Measurements from ENCODE around the gene GNB1. TPM values are rescaled to one million over a fixed set of nuclear protein-coding genes. Genes with fewer than 3 reads are reported as not detected.
A peak's percentile ranks its signal among the peaks of the same experiment; 100 is the strongest.
"Not testable (repeated sequence)": the region's sequence is repeated elsewhere in the genome, so short reads cannot be mapped to it uniquely, and the experiment has no call there.

GNB1 gene
- 558 TPM for polyA plus RNA-seq (2013, experiment 1 of 2; ENCODE audit: insufficient read length)
- 418 TPM for polyA plus RNA-seq (2013, experiment 2 of 2; ENCODE audit: insufficient read length)

DNA sequence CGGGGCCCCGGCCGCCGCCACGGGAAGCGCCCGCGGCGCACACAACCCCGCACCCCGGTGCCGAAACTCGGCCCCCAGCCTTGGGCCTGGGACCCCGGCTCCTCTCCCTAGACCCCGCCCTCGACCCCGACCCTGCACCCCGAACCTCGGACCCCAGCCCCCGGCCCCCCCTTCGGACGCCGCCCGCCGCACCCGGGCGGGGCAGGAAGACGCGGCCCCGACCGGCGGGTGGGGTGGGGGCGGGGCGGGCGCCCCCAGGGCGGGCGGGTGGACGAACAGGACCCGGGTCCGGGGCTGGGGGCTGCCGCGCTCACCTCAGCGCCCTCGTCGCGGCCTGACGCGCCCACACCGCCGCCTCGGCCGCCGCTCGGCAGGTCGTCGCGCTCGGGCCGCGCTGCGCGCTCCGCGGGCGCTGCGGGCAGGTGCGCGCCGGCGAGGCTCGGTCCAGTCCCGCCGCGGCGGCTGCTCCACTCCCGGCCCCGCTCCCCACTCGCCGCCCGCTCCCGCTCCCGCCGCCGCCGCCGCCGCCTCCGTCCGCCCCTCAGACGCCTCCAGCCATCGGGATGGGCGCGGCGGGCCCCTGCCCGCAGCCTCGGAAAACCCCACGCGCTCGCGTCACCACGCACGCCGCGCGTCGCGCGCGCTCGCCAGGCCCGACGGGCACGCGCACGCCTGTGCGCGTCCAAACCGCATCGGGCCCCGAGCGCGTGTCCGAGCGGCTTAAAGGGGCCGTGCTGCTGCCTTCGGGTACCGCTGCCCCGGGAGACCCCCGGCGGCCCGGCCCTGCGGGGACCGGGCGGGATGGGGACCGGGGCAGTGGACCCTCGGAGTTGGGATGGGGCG is at the start of gene GNB1:
GNB1 (minus strand) TSS at position 582 of the 843 bp plus-strand sequence. CDS start 65,634 bp downstream, outside the sequence.
- DNase-seq: peak; percentile 91

DNA sequence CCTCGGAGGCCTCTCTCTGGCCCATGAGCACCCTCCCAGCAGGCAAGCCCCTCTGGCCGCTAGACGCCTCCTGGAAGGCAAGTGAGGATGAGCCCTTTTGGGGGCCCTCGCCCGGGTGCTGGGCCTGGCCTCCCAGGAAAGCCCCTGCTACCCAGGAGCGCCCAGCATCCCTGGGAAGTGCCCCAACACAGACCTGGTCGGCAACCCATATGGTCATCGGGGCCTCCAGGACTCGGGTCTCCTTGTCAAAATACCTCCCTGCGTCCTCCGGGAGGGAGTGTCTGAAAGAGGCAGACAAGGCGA is 49.2 kb upstream of the GNB1 start:
- no peak for DNase-seq

DNA sequence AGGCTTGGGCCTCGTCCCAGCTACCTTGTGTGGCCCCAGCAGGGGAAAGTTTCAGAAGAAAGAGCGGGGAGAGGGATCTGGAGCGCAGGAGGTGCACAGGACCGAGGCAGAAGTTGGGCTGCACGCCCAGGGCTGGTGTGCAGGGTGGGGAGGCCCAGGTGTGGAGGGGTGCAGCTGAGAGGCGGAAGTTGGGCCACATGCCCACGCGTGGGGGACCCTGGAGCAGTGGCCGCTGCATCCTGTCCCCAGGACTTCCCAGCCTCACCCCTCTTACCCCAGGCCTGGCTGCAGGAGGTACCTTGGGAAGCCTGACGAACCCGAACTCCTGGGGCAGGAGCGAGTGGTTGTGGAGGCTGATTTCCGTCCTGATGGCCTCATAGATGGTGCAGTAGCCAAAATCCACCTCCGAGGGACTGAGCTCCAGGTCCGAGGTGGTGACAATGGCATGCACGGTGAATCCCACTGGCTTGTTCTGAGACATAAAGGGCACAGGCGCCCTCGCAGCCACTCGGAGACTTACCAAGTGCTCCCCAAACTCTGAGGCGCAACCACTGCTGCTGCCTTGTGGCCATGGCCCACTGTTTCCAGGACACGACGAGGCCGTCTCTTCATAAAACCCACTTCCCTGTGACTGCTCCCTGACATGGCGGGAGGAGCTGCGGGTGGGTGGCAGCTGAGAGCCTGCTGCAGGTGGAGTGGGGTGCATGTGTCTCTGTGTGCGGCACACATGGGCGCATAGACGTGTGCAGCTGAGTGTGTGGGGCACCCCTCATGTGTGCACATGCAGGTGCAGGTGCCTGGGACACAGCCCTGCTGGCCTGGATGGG is 48.6 kb upstream of the GNB1 start:
- DNase-seq: no peak

DNA sequence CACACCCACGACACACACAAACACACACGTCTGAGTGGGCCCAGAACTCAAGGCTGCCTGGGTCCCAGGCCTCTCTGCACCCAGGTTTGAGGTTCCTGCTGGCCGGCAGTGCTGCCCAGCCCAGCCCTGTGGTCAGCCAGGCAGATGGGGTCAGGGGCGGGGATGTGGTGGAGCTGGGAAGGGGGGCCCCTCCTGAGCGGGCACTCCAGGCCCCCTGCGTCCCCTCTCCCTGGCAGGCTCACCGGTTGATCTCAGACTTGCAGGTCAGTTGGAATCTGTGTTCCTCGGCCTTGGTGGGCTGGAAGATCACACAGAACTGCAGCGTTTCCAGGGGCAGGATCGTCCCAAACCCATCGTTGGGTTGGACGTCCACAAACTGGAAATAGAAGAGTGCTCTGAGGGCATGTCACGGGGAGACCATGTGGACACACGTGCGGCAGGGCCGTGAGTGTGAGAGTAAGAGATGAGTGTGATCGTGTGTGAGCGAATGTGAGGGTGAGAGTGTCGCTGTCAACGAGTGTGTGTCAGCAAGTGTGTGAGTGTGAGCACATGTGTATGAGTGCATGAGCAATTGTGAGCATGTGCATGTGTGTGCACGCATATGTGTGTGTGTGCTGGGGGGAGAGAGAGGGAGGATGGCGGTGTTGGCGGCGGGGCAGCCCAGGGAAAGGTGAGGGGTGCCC is 47.9 kb upstream of the GNB1 start:
- DNase-seq: no peak

DNA sequence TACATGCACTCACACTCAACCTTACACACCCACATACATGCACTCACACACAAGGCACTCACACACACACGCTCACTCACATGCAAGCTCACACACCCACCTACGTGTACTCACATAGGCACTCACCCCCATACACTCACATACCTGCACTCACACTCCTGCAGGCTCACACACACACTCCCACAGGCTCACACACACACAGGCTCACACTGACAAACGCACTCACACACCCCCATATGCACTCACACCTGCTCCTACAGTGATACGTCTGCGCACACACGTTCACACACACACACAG is 47.3 kb upstream of the GNB1 start:
- DNase-seq: no peak

DNA sequence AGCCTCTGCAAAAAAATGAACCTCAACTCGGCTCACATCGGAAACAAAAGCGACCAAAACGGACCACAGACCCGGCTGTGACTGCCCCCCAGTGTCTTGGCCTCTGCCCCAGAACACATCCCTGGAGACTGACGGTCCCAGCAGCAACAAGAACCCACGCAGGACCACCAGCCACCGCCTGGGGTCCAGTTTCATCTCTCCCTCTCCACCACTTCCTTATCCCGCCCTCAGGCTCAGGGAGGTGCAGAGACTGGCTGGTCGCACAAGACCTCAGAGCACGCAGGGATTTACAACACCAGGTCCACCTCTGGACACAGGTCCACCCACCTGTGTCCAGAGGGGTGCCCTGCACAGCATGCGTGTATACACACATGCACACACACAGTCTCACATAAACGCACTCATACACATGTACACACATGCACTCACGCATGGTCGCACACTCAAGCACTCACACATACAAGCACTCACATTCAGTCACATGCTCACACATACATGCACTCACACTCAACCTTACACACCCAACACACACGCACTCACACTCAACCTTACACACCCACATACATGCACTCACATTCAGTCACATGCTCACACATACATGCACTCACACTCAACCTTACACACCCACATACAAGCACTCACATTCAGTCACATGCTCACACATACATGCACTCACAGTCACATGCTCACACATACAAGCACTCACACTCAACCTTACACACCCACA is 46.8 kb upstream of the GNB1 start:
- DNase-seq: no peak

DNA sequence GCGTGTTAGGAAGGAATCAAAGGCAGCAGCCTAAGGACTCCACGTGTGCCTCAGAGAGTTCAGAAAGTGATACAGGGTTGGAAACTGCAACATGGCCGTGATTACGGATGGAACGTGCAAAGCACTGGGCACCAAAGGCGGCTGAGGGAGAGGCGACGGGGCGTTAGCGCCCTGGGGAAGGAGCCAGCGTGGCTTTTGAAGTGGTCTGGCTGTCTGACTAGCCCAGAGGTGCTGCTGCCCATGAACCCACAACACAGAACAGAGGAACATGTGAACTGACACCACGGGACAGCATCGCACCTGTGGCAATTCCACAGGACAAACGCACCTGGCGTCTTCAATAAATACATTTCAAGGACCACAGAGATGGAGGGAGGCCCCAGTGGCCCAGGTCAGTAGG is 46.2 kb upstream of the GNB1 start:
- no peak for DNase-seq

DNA sequence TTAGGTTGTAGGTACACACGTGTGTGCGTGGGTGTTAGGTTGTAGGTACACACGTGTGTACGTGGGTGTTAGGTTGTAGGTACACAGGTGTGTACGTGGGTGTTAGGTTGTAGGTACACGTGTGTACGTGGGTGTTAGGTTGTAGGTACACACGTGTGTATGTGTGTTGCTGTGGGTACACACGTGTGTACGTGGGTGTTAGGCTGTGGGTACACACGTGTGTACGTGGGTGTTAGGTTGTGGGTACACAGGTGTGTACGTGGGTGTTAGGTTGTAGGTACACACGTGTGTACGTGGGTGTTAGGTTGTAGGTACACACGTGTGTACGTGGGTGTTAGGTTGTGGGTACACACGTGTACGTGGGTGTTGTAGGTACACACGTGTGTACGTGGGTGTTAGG is 44.0 kb upstream of the GNB1 start:
- DNase-seq: not testable (repeated sequence)

DNA sequence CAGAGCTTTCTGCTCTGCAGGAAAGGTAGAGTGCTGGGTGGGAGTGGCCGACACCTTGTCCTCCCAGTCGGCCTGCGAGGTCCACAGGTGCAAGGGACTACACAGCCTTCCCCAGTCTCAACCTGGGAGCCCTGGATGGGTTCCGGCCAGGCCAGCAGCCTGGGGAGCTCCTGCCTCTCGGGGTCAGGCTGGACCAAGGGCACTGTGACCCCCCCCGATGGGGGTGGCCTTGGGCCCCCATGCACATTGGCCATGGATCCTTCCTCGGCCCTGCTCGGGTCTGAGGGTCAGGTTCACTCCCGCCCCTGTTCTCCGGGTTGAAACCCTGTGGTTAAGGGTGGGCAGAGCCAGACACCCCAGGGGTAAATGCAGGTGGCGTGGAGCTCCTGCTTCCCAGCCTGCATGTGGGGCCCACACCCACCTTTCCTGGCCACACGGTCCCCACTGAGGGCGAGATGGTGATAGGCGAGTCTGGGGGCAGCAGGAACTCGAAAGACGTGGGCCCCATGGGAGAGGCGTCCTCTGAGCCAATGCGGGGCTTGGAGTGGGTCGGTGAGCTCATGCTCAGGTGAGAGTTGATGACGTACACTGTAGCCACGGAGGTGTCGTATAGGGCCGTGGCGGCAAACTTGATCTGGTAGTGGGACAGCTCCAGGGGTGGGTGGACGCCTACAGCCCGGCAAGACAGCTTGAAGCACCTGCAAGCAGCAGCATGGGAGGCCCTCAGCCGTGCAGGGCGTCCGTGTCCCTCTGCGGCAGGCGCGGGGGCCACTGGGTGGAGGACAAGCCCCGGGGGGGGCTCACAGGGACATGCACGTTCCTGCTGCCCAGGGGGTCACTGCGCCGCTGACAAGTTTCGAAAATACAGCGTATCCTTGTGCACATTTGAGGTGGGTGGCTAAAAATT is 39.0 kb upstream of the GNB1 start:
- no peak for DNase-seq

DNA sequence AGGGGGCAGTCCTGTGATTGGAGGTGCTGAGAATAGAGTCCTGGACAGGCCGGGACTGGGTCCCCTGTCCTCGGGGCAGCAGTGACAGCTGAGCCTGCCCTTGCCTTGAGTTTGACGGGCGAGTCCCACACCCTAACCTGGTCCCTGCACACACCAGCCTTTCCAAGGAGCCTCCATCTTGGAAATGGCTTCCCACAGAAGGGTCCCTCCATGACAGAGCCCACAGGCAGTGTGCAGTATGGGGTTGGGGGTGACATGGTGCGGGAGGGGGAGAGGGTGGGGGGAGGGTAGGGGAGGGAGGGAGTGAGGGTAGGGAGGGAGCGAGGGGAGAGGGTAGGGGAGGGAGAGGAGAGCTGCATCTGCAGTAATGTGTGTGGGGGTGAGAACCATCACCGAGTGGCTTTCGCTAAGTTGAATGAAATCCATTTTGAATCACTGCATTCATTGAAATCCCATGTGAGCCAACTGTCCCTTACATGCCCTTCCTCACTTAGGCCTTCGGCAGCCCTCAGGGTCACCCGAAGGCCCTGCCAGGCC is 38.3 kb upstream of the GNB1 start:
- no peak for DNase-seq

DNA sequence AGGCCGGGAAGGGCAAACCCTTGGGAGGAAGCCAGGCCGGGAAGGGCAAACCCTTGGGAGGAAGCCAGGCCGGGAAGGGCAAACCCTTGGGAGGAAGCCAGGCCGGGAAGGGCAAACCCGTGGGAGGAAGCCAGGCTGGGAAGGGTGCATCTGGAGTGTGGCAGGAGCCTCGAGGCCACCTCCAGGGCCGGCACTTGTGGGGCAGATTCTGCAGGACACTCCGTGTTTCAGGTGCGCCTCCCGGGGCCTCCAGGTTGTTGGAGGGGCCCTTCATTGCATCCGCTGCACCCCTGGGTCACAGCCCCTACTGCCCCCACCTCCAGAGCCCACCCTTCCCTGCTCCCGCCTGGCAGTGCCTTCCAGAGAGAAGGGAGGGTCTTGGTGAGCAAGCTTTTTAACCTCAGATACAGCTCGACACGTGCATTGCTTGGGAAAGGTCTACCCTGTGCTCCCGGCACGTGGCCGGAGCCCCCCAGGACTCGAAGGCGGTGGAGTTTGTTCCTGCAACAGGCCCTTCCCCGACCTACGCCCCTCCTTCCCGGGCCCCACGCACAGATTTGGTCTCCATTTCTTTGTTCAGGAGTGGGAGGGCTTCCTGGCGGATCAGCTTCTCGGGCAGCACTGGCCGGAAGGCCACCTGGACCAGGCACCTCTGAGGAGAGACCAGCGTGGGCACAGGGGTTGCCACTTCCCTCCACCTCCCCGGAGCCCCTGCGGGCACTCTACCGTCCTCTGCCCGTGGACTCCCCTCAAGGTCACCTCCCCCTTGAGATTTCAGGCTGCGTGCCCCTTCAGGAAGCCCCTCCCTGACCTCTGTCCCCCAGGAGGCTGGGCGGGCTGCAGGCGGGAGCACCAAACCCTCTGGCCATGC is 37.6 kb upstream of the GNB1 start:
- no peak for DNase-seq

DNA sequence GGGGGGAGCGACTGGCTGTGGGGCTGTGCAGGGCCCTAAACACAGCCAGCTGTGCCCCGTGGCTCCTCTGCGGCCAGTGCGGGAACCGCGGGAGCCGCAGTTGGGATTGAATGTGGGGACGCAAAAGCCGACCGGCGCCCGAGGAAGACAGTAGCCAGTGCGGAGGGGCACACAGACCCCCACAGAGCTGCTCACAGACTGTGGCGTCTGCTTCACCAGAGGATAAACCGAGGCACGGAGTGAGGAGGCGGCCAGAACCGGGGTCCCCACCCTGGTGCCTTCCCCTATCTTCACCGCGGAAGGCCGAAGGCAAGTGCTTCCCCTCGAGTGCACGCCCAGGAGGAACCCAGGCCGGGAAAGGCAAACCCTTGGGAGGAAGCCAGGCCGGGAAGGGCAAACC is 36.9 kb upstream of the GNB1 start:
- DNase-seq: no peak

DNA sequence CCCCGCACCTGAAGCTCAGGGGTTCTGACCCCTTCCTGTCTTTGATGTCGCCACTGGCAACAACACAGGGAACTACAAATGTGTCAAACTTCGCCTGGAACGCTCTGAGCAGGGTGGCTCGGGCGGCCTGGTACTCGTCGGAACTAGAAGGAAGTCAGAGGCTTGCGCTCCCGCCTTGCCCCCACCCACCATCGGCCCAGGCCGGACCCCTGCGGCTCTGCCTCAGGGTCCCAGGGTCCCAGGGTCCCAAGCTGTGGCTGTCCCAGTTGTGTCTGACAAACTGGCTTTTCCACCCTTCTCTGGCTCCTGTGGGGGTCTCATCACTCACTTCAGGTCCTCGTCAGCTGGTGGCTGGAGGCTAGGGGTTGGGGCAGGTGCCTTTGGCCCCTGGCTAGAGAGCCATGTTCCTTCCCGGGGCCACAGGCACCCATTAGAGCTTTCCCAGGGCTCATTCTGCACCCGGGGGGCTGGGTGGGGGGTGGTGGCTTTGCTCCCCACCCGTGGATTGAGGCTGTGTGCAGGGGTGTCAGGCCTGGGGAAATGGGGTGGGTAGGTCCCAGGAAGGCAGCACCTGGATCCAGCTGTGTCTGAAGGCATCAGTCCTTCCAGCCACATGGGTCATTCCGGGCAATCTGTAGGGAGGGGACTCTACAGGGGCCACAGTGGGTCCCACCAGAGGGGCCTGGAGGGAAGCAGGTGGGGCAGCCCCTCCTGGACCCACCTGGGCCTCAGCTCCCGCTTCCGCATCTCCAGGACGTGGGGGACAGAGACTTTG is 36.2 kb upstream of the GNB1 start:
- no peak for DNase-seq

DNA sequence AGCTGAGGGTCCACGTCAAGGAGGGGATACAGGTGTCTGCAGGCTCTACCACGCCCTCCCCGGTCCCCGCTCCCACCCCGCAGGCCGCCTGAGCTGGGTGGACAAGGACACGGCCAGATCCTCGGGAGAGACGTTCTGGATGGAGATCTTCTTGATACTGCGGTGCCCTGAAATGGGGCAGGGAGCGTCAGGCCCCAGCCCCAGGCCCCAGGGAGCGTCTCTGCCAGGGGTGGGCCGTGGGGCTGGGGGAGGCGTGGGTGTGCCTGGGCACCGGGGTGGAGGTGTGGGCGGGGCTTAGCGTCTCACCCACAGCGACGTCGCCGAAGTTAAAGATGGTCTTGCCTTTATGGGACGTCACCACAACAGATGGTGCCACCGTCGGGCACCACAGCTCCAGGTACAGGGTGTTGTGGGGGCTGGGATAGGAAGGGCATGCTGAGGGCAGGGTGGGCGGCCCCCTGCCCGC is 35.5 kb upstream of the GNB1 start:
- DNase-seq: no peak

DNA sequence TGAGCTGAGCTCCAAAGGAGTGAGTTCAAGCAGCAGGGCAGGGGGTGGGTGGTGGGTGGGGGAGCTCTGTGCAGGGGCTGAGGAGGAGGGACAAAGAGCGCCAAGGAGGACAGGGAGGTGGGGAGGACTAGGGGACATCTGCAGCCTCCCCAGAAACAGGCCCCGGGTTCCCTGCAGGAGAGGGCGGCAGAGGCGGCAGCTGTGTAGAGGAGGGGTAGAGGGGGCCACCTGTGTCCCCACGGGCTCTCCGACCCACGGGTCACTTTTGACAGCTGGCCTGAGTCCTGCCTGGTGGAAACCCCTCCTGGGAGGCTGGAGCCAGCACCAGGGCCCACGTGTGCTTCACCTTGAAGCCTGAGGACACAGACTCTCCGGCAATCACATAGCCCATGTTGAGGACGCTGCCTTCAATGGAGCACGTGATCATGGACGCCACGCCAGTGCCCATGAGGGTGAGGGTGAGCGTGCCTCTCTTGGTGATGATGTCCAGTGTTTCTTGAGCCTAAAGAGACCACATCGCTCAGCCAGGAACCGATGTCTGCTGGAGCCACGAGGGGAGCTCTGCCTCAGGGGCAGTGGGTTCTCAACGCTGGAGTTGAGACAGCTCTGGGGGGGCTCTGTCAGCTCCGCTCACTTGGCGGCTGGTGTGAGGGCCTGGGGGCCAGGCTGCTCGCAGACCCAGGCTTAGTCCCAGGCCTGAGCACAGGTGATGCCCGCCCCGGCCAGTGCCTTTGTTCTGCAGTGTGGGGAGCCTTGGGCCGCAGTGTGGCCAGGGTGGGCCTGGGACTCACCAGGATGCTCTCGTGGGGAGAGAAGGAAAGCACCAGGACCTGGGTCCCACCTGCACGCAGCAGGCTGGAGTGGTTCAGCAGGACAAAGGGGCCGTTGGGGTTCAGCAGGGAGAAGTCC is 34.8 kb upstream of the GNB1 start:
- no peak for DNase-seq

DNA sequence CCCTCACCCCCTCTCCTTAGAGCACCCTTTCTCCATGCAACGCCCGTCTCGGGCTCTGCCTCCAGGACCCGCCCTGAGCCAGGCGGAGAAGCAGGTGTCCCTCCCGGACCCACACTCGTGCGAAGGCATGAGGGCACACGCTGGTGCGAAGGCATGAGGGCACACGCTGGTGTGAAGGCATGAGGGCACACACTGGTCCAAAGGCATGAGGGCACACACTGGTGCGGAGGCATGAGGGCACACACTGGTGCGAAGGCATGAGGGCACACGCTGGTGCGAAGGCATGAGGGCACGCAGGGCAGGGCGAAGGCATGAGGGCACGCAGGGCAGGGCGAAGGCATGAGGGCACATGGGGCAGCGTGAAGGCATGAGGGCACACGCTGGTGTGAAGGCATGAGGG is 34.0 kb upstream of the GNB1 start:
- no peak for DNase-seq

DNA sequence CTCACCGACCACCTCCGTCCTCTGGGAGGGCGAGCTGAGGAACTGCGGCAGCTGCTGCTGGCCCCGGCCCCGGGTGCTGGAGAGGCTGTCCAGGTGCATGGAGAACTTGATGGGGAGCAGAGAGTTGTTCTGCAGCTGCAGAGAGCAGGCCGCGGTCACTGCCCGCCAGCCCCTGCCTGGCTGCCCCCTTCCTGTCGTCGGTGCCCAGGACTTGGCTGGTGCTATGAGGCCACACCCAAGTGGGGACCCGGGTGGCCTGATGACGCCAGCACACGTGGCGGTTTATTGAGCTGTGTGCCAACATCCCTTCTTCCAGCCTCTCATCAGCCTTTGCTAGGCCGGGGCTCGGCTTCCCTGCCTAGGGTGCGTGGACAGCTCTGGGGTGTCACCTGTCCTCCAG is 33.5 kb upstream of the GNB1 start:
- no peak for DNase-seq
